Panc1 (cell line): ENCODE measurements around the gene HES5. TPM values are rescaled to one million over a fixed set of nuclear protein-coding genes. Genes with fewer than 3 reads are reported as not detected.

Experiments
- ATAC-seq: fragments of 200-7000 bp; cut with Tn5 transposase; 2 replicates; pipeline ENCODE4 v1.9.1; 2020; ENCODE audit warnings: mild to moderate bottlenecking, moderate library complexity
- BruUV-seq: library from RNA; stranded (reverse); fragments of 400-500 nt; replicated peaks from 2 replicates; lab custom pipeline; 2021; lab: Mats Ljungman, UMichigan
- CTCF ChIA-PET: fragments of 300-600 bp; sonication (Branson Sonifier 250); formaldehyde crosslinking; loops from one replicate; lab custom pipeline; 2022; ENCODE audit warnings: antibody characterized with exemption; lab: Charles Lee
- POLR2A ChIA-PET: fragments of 300-600 bp; sonication (Branson Sonifier 250); formaldehyde crosslinking; loops from one replicate; lab custom pipeline; 2022; ENCODE audit warnings: antibody characterized with exemption; lab: Charles Lee
- DNase-seq: peaks from one replicate; pipeline ENCODE4 v3.0.0-alpha.2; 2010; ENCODE audit warnings: low read depth, low spot score
- H3K27ac ChIP-seq: 2 replicates; pipeline ENCODE4 v1.5.1; 2011; ENCODE audit warnings: mild to moderate bottlenecking, low read length, inconsistent platforms
- H3K27me3 ChIP-seq: fragments of 200-500 bp; sonication (Bioruptor generic); 2 replicates; pipeline ENCODE4 v1.6.0; 2014; ENCODE audit warnings: low read length, inconsistent platforms; ENCODE audit not compliant: control insufficient read depth, insufficient read depth
- H3K36me3 ChIP-seq: fragments of 200-500 bp; sonication (Bioruptor generic); 2 replicates; pipeline ENCODE4 v1.5.1; 2014; ENCODE audit warnings: inconsistent platforms, mild to moderate bottlenecking, low read length, moderate library complexity; ENCODE audit not compliant: control insufficient read depth, insufficient read depth
- H3K4me1 ChIP-seq: 2 replicates; pipeline ENCODE4 v1.5.1; 2011; ENCODE audit warnings: inconsistent platforms, mild to moderate bottlenecking, low read length, moderate library complexity; ENCODE audit not compliant: control insufficient read depth, insufficient read depth
- H3K4me3 ChIP-seq, 2 experiments: 2 replicates each; pipeline ENCODE4 v1.5.1; 2011 to 2012; ENCODE audit warnings: low read depth in 2 of 2, low read length in 2 of 2, mild to moderate bottlenecking in 2 of 2, inconsistent platforms in 1 of 2, moderate library complexity in 1 of 2
- H3K9me3 ChIP-seq: fragments of 200-500 bp; sonication (Bioruptor generic); 2 replicates; pipeline ENCODE4 v1.5.1; 2014; ENCODE audit warnings: low read depth, mild to moderate bottlenecking, inconsistent platforms, low read length, moderate library complexity; ENCODE audit not compliant: control insufficient read depth, insufficient read depth
- CTCF ChIP-seq: fragments of 450-650 bp; IDR thresholded peaks from 2 replicates; pipeline ENCODE4 v1.5.1; 2017; ENCODE audit warnings: mild to moderate bottlenecking
- POLR2AphosphoS5 ChIP-seq: IDR thresholded peaks from 2 replicates; pipeline ENCODE4 v1.6.1; 2012; ENCODE audit warnings: mild to moderate bottlenecking, low read depth, low read length, moderate library complexity
- REST ChIP-seq, 2 experiments: IDR thresholded peaks; 2 replicates each; pipeline ENCODE4 v1.6.1; 2011 to 2012; ENCODE audit warnings: low read depth in 2 of 2, control low read depth in 1 of 2, low read length in 1 of 2, mild to moderate bottlenecking in 1 of 2, moderate library complexity in 1 of 2; ENCODE audit not compliant: insufficient read depth in 1 of 2
- SIN3A ChIP-seq: IDR thresholded peaks from 2 replicates; pipeline ENCODE4 v1.6.1; 2012; ENCODE audit warnings: low read depth, mild to moderate bottlenecking, low read length, moderate library complexity, borderline replicate concordance; ENCODE audit not compliant: insufficient read depth
- TCF7L2 ChIP-seq: IDR thresholded peaks from 2 replicates; pipeline ENCODE4 v1.6.1; 2011; ENCODE audit warnings: mild to moderate bottlenecking, low read depth, low read length, inconsistent platforms
- in situ Hi-C: cut with HindIII; loops from 2 replicates; pipeline ENCODE4 v1.10.0; 2016; ENCODE audit warnings: low sequenced_read_pairs, low pct_unique_long_range_greater_than_20kb
- intact Hi-C: fragments of 100-400 bp; cut with micrococcal nuclease; formaldehyde crosslinking; loops from one replicate; pipeline ENCODE4 v1.10.0; 2022; ENCODE audit not compliant: unreplicated experiment
- total RNA-seq: library from RNA; stranded (reverse); gene quantifications from one replicate; pipeline ENCODE4 v1.2.1, GENCODE V29; 2021; ENCODE audit not compliant: unreplicated experiment

The HES5 gene
- total RNA-seq, 1 experiment from 2014 or later = not detected

GRCh38 chr1:2480236-2480985 lies 49.7 kb downstream of the HES5 start:
- DNase-seq (no peak), ATAC-seq (no peak)
- no TSS peak for BruUV-seq
- H3K27me3 ChIP-seq = no peaks in the 10 kb centered on the region
- POLR2A ChIA-PET = no interaction called here
- H3K4me3 ChIP-seq = no peak overlapping the region
- TF ChIP-seq CTCF (no peak), TCF7L2 (no peak), SIN3A (no peak), POLR2AphosphoS5 (no peak), REST (IDR thresholded peaks at IDR 0.05; ENCODE audit: insufficient read depth in 1 of 2, low read depth in 2 of 2, low read length in 1 of 2) (no peak)
- no peaks in the 10 kb centered on the region for H3K9me3 ChIP-seq
- CTCF ChIA-PET = interaction anchor here (0.6 to 1.5 kb wide), 2 partner anchors 49 to 273 kb away, joined by 3 read pairs; no protein-coding TSS in a partner anchor
- peaks cover 63% of the 10 kb centered on the region for H3K4me1 ChIP-seq
- in situ Hi-C loops = no loop called here
- no peak overlapping the region; the same call in 1 of the 2 replicates for H3K27ac ChIP-seq
- intact Hi-C loops = no loop called here
- no peaks in the 10 kb centered on the region for H3K36me3 ChIP-seq

GRCh38 chr1:2479618-2480017 lies 50.4 kb downstream of the HES5 start:
- Histone ChIP-seq H3K36me3 (no peaks in the 10 kb centered on the region), H3K9me3 (no peaks in the 10 kb centered on the region), H3K27me3 (no peaks in the 10 kb centered on the region), H3K4me3 (no peak overlapping the region), H3K27ac (no peak overlapping the region), H3K4me1 (peaks cover 71% of the 10 kb centered on the region)
- in situ Hi-C loops = no loop called here
- ChIA-PET POLR2A (interaction anchor here (0.5 to 0.6 kb wide), 2 partner anchors 28 to 109 kb away, joined by 3 to 4 read pairs; no protein-coding TSS in a partner anchor), CTCF (no interaction called here)
- DNase-seq (no peak), ATAC-seq (no peak)
- TF ChIP-seq SIN3A (no peak), POLR2AphosphoS5 (no peak), REST (IDR thresholded peaks at IDR 0.05; ENCODE audit: insufficient read depth in 1 of 2, low read depth in 2 of 2, low read length in 1 of 2) (no peak), CTCF (no peak), TCF7L2 (no peak)
- BruUV-seq = no TSS peak
- intact Hi-C loops = loop anchor here (10.0 kb wide), 1 partner anchor 65 kb away; the partner anchor contains the start of gene PEX10
